ENCODE data around the gene MAP4K2. TPM values are rescaled to one million over a fixed set of nuclear protein-coding genes. Genes with fewer than 3 reads are reported as not detected.

The MAP4K2 gene
- total RNA-seq, 1 donor from 2014 or later = 202 TPM

GRCh38 chr11:64765851-64766665 lies 37.0 kb downstream of the MAP4K2 start:
- no peaks in the 10 kb centered on the region for H3K9me3 Mint-ChIP-seq (ENCODE audit: unreplicated experiment)
- H3K27ac Mint-ChIP-seq (ENCODE audit: unreplicated experiment) = peak overlapping the region; percentile 24

GRCh38 chr11:64765291-64765850 lies 37.6 kb downstream of the MAP4K2 start:
- Mint-ChIP-seq H3K4me3 (ENCODE audit: unreplicated experiment) (peak overlapping the region; percentile 62), H3K27ac (ENCODE audit: unreplicated experiment) (peak overlapping the region; percentile 36), H3K9me3 (ENCODE audit: unreplicated experiment) (no peaks in the 10 kb centered on the region), H3K27me3 (ENCODE audit: unreplicated experiment) (peaks cover 13% of the 10 kb centered on the region), H3K4me1 (ENCODE audit: unreplicated experiment) (peaks cover 44% of the 10 kb centered on the region), H3K36me3 (ENCODE audit: low read depth, unreplicated experiment) (peaks cover 72% of the 10 kb centered on the region)
- TF ChIP-seq, protein P1, sequence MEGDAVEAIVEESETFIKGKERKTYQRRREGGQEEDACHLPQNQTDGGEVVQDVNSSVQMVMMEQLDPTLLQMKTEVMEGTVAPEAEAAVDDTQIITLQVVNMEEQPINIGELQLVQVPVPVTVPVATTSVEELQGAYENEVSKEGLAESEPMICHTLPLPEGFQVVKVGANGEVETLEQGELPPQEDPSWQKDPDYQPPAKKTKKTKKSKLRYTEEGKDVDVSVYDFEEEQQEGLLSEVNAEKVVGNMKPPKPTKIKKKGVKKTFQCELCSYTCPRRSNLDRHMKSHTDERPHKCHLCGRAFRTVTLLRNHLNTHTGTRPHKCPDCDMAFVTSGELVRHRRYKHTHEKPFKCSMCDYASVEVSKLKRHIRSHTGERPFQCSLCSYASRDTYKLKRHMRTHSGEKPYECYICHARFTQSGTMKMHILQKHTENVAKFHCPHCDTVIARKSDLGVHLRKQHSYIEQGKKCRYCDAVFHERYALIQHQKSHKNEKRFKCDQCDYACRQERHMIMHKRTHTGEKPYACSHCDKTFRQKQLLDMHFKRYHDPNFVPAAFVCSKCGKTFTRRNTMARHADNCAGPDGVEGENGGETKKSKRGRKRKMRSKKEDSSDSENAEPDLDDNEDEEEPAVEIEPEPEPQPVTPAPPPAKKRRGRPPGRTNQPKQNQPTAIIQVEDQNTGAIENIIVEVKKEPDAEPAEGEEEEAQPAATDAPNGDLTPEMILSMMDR (IDR thresholded peaks at IDR 0.05; ENCODE audit: unreplicated experiment) = peak; percentile 21
- no peak for DNase-seq (ENCODE audit: low spot score)

More at GRCh38 chr11:64765851-64766665, 37.0 kb downstream of the MAP4K2 start:
- H3K4me3 Mint-ChIP-seq (ENCODE audit: unreplicated experiment) = peak overlapping the region; percentile 59
- H3K27me3 Mint-ChIP-seq (ENCODE audit: unreplicated experiment) = peaks cover 13% of the 10 kb centered on the region
- peaks cover 44% of the 10 kb centered on the region for H3K4me1 Mint-ChIP-seq (ENCODE audit: unreplicated experiment)
- TF ChIP-seq, protein P1 (IDR thresholded peaks at IDR 0.05; ENCODE audit: unreplicated experiment) = no peak
- peaks cover 79% of the 10 kb centered on the region for H3K36me3 Mint-ChIP-seq (ENCODE audit: low read depth, unreplicated experiment)
- no peak for DNase-seq (ENCODE audit: low spot score)

DNA sequence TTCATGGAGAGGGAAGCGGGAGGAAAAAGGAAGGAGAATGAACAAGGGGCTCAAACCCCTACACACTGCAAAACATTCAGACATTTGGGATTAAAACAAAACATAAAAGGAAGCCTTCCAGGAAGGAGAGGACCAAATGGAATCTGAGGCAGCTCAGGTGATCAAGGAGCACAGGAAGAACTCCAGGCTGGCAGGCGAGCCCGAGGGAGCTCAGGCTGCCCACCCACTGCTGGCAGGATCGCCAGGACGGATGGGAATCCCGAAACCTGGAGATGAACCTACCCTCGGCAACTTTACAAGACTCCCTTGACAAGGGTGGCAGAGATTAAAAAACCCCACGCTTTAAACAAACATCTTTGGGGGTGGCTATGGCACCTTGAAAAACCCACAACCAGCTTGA lies 38.3 kb downstream of the MAP4K2 start:
- Mint-ChIP-seq H3K9me3 (ENCODE audit: unreplicated experiment) (no peaks in the 10 kb centered on the region), H3K27ac (ENCODE audit: unreplicated experiment) (peak overlapping the region; percentile 16), H3K27me3 (ENCODE audit: unreplicated experiment) (peaks cover 13% of the 10 kb centered on the region), H3K4me1 (ENCODE audit: unreplicated experiment) (peaks cover 48% of the 10 kb centered on the region), H3K4me3 (ENCODE audit: unreplicated experiment) (peak overlapping the region; percentile 24), H3K36me3 (ENCODE audit: low read depth, unreplicated experiment) (peaks cover 67% of the 10 kb centered on the region)
- no peak for DNase-seq (ENCODE audit: low spot score)
- TF ChIP-seq, protein P1 (IDR thresholded peaks at IDR 0.05; ENCODE audit: unreplicated experiment) = no peak

- Mint-ChIP-seq H3K9me3 (ENCODE audit: unreplicated experiment) (no peaks in the 10 kb centered on the region), H3K4me3 (ENCODE audit: unreplicated experiment) (peak overlapping the region; percentile 47), H3K4me1 (ENCODE audit: unreplicated experiment) (peaks cover 48% of the 10 kb centered on the region), H3K36me3 (ENCODE audit: low read depth, unreplicated experiment) (peaks cover 61% of the 10 kb centered on the region), H3K27ac (ENCODE audit: unreplicated experiment) (peak overlapping the region; percentile 58), H3K27me3 (ENCODE audit: unreplicated experiment) (peaks cover 17% of the 10 kb centered on the region)
- TF ChIP-seq, protein P1 (IDR thresholded peaks at IDR 0.05; ENCODE audit: unreplicated experiment) = no peak
- DNase-seq (ENCODE audit: low spot score) = no peak
Observed at GRCh38 chr11:64764040-64764611, 38.9 kb downstream of the MAP4K2 start.
